Measurements from ENCODE around the gene FGF18. TPM values are rescaled to one million over a fixed set of nuclear protein-coding genes. Genes with fewer than 3 reads are reported as not detected.

The FGF18 gene
- total RNA-seq, 5 donors from 2014 or later (not counting 1 experiment from before 2014, with no cell fraction given), result 0.16 to 0.58 (median 0.21) TPM; not detected in 1

GRCh38 chr5:171442287-171443042 is 23.0 kb downstream of the FGF18 start:
- no peak overlapping the region for H3K4me3 Mint-ChIP-seq
- no peak overlapping the region for H3K27ac Mint-ChIP-seq
- H3K4me1 ChIP-seq (ENCODE audit: control insufficient read depth in 1 of 2, extremely low read depth in 1 of 2, insufficient read depth in 2 of 2, low read length in 2 of 2), result no peaks in the 10 kb centered on the region

DNA sequence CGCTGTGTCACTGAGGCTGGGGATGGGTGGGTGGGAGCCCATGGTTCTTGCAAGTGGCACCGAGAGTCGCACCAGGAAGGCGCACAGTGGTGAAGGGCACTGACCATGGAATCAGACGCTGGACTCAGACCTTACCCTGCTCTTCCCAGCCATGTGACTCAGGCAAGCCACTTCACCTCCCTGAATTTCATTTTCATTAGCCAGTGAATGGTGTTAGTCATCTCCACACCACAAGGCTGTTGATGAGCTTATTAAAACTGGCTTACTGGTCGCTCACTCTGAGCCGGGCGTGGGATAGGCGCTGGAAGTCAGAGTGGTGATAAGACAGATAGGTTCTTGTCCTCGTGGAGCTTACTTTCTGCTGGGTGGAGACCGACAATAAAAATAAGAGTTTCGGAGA is 25.1 kb downstream of the FGF18 start:
- no peaks in the 10 kb centered on the region for H3K4me1 Mint-ChIP-seq
- CTCF ChIA-PET, result no interaction called here
- POLR2A ChIA-PET, result no interaction called here

More at GRCh38 chr5:171442287-171443042, 23.0 kb downstream of the FGF18 start:
- ATAC-seq (replicated peaks in 1 of 4), result no peak
- Mint-ChIP-seq H3K4me1 (no peaks in the 10 kb centered on the region), H3K9me3 (no peaks in the 10 kb centered on the region), H3K27me3 (peaks cover 5% of the 10 kb centered on the region in 2 donors), H3K36me3 (no peaks in the 10 kb centered on the region)
- DNase-seq, result no peak
- WGBS (ENCODE audit: insufficient coverage), result 66% methylated on average over 11 of the region's 13 CpGs
- POLR2A ChIA-PET, result no interaction called here
- Histone ChIP-seq H3K9me3 (no peaks in the 10 kb centered on the region), H3K36me3 (ENCODE audit: control insufficient read depth in 2 of 2, extremely low read depth in 1 of 2, insufficient read depth in 1 of 2, low read length in 1 of 2) (no peaks in the 10 kb centered on the region), H3K27ac (ENCODE audit: low read length) (no peak overlapping the region), H3K4me3 (ENCODE audit: control insufficient read depth in 1 of 2, extremely low read depth in 1 of 2, low read length in 1 of 2) (no peak overlapping the region), H3K27me3 (replicated peaks in 1 of 2; ENCODE audit: control insufficient read depth in 2 of 2, extremely low read depth in 1 of 2, insufficient read depth in 2 of 2, low read length in 1 of 2) (peaks cover 0 to 12% of the 10 kb centered on the region in 2 experiments)
- CTCF ChIA-PET, result interaction anchor here in 1 of 2 donors (0.6 kb wide), 1 partner anchor 489 kb away, joined by 3 read pairs; no protein-coding TSS in a partner anchor

DNA sequence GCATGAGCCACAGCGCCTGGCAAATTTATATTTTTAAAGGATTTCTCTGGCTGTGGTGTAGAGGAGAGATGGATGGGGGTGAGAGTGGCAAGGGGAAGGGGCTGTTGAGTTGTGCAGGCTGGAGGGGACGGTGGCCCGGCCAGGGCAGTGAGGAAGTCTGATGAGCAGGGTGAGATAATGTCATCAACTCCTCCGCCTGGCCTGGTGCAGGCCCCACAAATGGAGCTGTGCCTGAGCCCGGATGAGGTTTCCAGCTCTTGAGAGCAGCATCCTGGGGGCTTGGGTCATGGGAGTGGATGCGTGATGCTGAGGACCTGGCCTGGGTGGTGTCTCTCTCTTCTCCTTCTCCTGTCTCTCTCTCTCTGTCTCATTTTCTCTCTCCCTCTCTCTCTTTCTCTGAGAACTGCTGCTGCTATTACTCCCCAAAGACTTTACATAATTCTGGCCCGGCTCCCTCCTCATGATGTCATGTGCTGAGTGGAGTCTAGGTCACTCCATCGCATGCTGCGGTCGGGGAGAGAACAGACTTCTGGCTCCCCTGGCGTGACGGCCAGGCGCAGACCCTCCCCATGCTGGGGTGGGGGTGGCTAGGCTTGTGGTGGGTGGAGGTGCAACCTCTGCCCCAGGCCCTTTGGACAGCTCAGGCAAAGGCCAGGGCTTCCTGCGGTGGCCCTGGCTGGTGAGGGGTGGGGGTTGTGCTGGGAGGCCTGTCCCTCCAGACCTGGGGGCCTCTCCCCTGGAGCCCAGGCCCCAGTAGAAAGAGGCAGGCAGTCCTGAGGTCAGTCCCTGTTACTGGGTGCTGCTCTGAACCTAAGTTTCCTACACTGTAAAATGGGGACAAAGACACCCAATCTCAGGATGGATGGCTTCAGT is 26.4 kb downstream of the FGF18 start:
- Histone ChIP-seq H3K4me1 (ENCODE audit: control insufficient read depth in 1 of 2, extremely low read depth in 1 of 2, insufficient read depth in 2 of 2, low read length in 2 of 2) (no peaks in the 10 kb centered on the region), H3K9me3 (no peaks in the 10 kb centered on the region), H3K27ac (ENCODE audit: low read length) (no peak overlapping the region), H3K36me3 (ENCODE audit: control insufficient read depth in 2 of 2, extremely low read depth in 1 of 2, insufficient read depth in 1 of 2, low read length in 1 of 2) (no peaks in the 10 kb centered on the region), H3K27me3 (replicated peaks in 1 of 2; ENCODE audit: control insufficient read depth in 2 of 2, extremely low read depth in 1 of 2, insufficient read depth in 2 of 2, low read length in 1 of 2) (peaks cover 0 to 33% of the 10 kb centered on the region in 2 experiments), H3K4me3 (ENCODE audit: control insufficient read depth in 1 of 2, extremely low read depth in 1 of 2, low read length in 1 of 2) (no peak overlapping the region)
- H3K9me3 Mint-ChIP-seq, result no peaks in the 10 kb centered on the region
- ATAC-seq (replicated peaks in 1 of 4) (no peak), DNase-seq (no peak)
- ChIA-PET POLR2A (no interaction called here), CTCF (no interaction called here)
- no peaks in the 10 kb centered on the region for H3K36me3 Mint-ChIP-seq
- H3K4me1 Mint-ChIP-seq, result no peaks in the 10 kb centered on the region
- H3K4me3 Mint-ChIP-seq, result no peak overlapping the region
- H3K27ac Mint-ChIP-seq, result no peak overlapping the region
- WGBS (ENCODE audit: insufficient coverage), result 83% methylated on average over 4 of the region's 14 CpGs
- peaks cover 24 to 29% of the 10 kb centered on the region in 2 donors for H3K27me3 Mint-ChIP-seq

More for the DNA sequence above, 25.1 kb downstream of the FGF18 start:
- no peaks in the 10 kb centered on the region for H3K4me1 ChIP-seq (ENCODE audit: control insufficient read depth in 1 of 2, extremely low read depth in 1 of 2, insufficient read depth in 2 of 2, low read length in 2 of 2)
- H3K4me3 ChIP-seq (ENCODE audit: control insufficient read depth in 1 of 2, extremely low read depth in 1 of 2, low read length in 1 of 2), result no peak overlapping the region
- no peak overlapping the region for H3K27ac Mint-ChIP-seq
- H3K4me3 Mint-ChIP-seq, result no peak overlapping the region
- ATAC-seq (replicated peaks in 1 of 4), result no peak
- no peaks in the 10 kb centered on the region for H3K36me3 Mint-ChIP-seq
- H3K9me3 Mint-ChIP-seq, result no peaks in the 10 kb centered on the region
- H3K9me3 ChIP-seq, result no peaks in the 10 kb centered on the region
- peaks cover 0 to 27% of the 10 kb centered on the region in 2 experiments for H3K27me3 ChIP-seq (replicated peaks in 1 of 2; ENCODE audit: control insufficient read depth in 2 of 2, extremely low read depth in 1 of 2, insufficient read depth in 2 of 2, low read length in 1 of 2)
- WGBS (ENCODE audit: insufficient coverage), result 89% methylated on average over 10 of the region's 12 CpGs
- no peak overlapping the region for H3K27ac ChIP-seq (ENCODE audit: low read length)
- no peaks in the 10 kb centered on the region for H3K36me3 ChIP-seq (ENCODE audit: control insufficient read depth in 2 of 2, extremely low read depth in 1 of 2, insufficient read depth in 1 of 2, low read length in 1 of 2)
- peaks cover 18 to 20% of the 10 kb centered on the region in 2 donors for H3K27me3 Mint-ChIP-seq
- no peak for DNase-seq

DNA sequence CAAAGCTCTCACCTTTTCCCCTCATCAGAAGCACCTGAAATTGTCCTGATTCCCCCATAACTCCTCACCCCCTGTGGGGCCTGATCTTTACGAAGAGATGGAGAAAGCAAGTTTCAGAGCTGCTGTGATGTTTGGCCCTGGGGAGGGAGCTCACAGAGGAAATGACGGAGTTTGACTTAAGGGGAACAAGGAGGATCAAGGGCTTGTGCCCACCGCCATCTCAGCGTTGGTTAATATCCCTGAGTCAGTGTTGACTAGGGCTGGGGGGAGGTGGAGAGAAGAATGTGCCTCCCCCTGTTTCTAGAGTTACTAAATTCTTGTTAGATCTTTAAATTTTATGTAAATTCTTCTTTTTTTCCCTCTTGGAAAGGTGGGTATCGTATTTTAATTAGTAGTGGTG is 27.8 kb downstream of the FGF18 start:
- CTCF ChIA-PET, result interaction anchor here in 1 of 2 donors (0.6 kb wide), 1 partner anchor 109 kb away, joined by 3 read pairs; no protein-coding TSS in a partner anchor
- no peak for ATAC-seq (replicated peaks in 1 of 4)
- Histone ChIP-seq H3K27ac (ENCODE audit: low read length) (no peak overlapping the region), H3K9me3 (no peaks in the 10 kb centered on the region), H3K36me3 (ENCODE audit: control insufficient read depth in 2 of 2, extremely low read depth in 1 of 2, insufficient read depth in 1 of 2, low read length in 1 of 2) (no peaks in the 10 kb centered on the region), H3K27me3 (replicated peaks in 1 of 2; ENCODE audit: control insufficient read depth in 2 of 2, extremely low read depth in 1 of 2, insufficient read depth in 2 of 2, low read length in 1 of 2) (peaks cover 3 to 45% of the 10 kb centered on the region in 2 experiments), H3K4me3 (ENCODE audit: control insufficient read depth in 1 of 2, extremely low read depth in 1 of 2, low read length in 1 of 2) (no peak overlapping the region), H3K4me1 (ENCODE audit: control insufficient read depth in 1 of 2, extremely low read depth in 1 of 2, insufficient read depth in 2 of 2, low read length in 2 of 2) (peaks cover 0 to 4% of the 10 kb centered on the region in 2 experiments)
- POLR2A ChIA-PET, result no interaction called here
- Mint-ChIP-seq H3K4me3 (no peak overlapping the region), H3K4me1 (peaks cover 4 to 6% (median 6%) of the 10 kb centered on the region in 3 donors), H3K36me3 (no peaks in the 10 kb centered on the region), H3K9me3 (no peaks in the 10 kb centered on the region), H3K27ac (no peak overlapping the region), H3K27me3 (peaks cover 35 to 40% of the 10 kb centered on the region in 2 donors)
- DNase-seq, result no peak
- 71% methylated on average over 2 of the region's 5 CpGs for WGBS (ENCODE audit: insufficient coverage)

DNA sequence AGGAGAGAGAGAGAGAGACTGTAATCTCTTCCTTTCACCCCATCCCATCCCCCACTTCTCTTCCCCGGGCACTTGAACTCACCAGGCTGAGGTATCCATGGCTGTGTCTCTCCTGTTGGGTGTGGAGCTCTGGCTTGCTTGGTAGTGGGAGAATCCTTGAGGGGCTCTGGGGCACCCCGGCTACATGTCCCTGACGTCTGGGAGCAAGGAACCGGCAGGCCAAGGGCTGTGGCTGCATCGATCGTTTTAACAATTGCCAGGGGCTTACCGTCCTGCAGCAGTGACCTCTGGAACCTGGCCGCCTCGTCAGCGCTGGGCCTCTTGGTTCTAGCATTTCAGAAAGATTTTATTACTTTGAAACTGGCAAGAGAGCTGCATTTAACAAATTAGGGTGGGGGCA is 30.0 kb downstream of the FGF18 start:
- Mint-ChIP-seq H3K36me3 (no peaks in the 10 kb centered on the region), H3K27me3 (peaks cover 55 to 56% of the 10 kb centered on the region in 2 donors), H3K9me3 (no peaks in the 10 kb centered on the region), H3K4me1 (peaks cover 4 to 8% (median 6%) of the 10 kb centered on the region in 3 donors), H3K4me3 (peak overlapping the region in 1 of 3 donors; percentile 18), H3K27ac (no peak overlapping the region)
- H3K27me3 ChIP-seq (replicated peaks in 1 of 2; ENCODE audit: control insufficient read depth in 2 of 2, extremely low read depth in 1 of 2, insufficient read depth in 2 of 2, low read length in 1 of 2), result peaks cover 3 to 56% of the 10 kb centered on the region in 2 experiments
- no peaks in the 10 kb centered on the region for H3K36me3 ChIP-seq (ENCODE audit: control insufficient read depth in 2 of 2, extremely low read depth in 1 of 2, insufficient read depth in 1 of 2, low read length in 1 of 2)
- ChIA-PET CTCF (no interaction called here), POLR2A (no interaction called here)
- peaks cover 0 to 4% of the 10 kb centered on the region in 2 experiments for H3K4me1 ChIP-seq (ENCODE audit: control insufficient read depth in 1 of 2, extremely low read depth in 1 of 2, insufficient read depth in 2 of 2, low read length in 2 of 2)
- DNase-seq, result no peak
- no peaks in the 10 kb centered on the region for H3K9me3 ChIP-seq
- no peak overlapping the region for H3K27ac ChIP-seq (ENCODE audit: low read length)
- WGBS (ENCODE audit: insufficient coverage), result 97% methylated on average over 8 of the region's 10 CpGs
- H3K4me3 ChIP-seq (ENCODE audit: control insufficient read depth in 1 of 2, extremely low read depth in 1 of 2, low read length in 1 of 2), result no peak overlapping the region
- ATAC-seq (replicated peaks in 1 of 4), result no peak
